Measurements from ENCODE around the gene PYGB. TPM values are rescaled to one million over a fixed set of nuclear protein-coding genes. Genes with fewer than 3 reads are reported as not detected.
"Not testable (repeated sequence)": the region's sequence is repeated elsewhere in the genome, so short reads cannot be mapped to it uniquely, and the experiment has no call there.

The PYGB gene
- total RNA-seq, 1 donor from 2014 or later = 61.1 TPM

GRCh38 chr20:25229486-25230165, 18.3 kb upstream of the PYGB start:
- H3K9me3 ChIP-seq = no peaks in the 10 kb centered on the region
- no peak overlapping the region for H3K27ac ChIP-seq
- intact Hi-C loops (cut with DNase I) = no loop called here
- DNase-seq (no peak), ATAC-seq (no peak)
- H3K36me3 ChIP-seq = peaks cover 5% of the 10 kb centered on the region
- TF ChIP-seq, protein P1, sequence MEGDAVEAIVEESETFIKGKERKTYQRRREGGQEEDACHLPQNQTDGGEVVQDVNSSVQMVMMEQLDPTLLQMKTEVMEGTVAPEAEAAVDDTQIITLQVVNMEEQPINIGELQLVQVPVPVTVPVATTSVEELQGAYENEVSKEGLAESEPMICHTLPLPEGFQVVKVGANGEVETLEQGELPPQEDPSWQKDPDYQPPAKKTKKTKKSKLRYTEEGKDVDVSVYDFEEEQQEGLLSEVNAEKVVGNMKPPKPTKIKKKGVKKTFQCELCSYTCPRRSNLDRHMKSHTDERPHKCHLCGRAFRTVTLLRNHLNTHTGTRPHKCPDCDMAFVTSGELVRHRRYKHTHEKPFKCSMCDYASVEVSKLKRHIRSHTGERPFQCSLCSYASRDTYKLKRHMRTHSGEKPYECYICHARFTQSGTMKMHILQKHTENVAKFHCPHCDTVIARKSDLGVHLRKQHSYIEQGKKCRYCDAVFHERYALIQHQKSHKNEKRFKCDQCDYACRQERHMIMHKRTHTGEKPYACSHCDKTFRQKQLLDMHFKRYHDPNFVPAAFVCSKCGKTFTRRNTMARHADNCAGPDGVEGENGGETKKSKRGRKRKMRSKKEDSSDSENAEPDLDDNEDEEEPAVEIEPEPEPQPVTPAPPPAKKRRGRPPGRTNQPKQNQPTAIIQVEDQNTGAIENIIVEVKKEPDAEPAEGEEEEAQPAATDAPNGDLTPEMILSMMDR (IDR thresholded peaks at IDR 0.05) = no peak
- H3K4me3 ChIP-seq = no peak overlapping the region
- H3K4me1 ChIP-seq = peaks cover 29% of the 10 kb centered on the region
- H3K27me3 ChIP-seq = no peaks in the 10 kb centered on the region

DNA sequence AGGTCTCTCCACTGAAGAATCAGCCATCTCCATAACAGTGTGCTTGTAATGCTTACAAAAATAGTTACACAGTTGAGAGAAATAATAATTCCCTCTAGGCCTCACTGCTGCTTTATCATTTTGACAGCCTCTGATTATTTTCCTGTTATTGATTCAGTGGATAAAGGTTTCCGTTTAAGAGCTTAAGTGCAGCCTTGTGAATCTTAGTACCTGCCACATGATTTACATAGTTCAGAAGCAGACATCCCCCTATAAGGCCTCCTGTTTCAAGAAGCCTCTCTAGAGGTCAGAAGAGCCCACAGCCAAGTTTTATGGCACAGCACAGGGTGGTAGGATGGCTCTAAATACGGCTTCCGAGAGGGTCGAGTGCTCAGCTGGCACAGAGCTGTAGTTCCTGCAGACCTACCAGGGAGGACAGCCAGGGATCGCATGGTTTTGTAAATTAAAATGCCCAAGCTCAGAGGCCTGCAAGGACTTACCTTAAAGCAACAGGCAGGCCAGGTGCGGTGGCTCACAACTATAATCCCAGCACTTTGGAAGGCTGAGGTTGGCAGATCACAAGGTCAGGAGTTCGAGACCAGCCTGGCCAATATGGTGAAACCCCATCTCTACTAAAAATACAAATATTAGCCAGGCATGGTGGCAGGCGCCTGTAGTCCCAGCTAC, 17.6 kb upstream of the PYGB start:
- Histone ChIP-seq H3K9me3 (no peaks in the 10 kb centered on the region), H3K4me3 (no peak overlapping the region), H3K27me3 (no peaks in the 10 kb centered on the region), H3K4me1 (peaks cover 29% of the 10 kb centered on the region), H3K27ac (no peak overlapping the region), H3K36me3 (peaks cover 4% of the 10 kb centered on the region)
- DNase-seq = no peak
- TF ChIP-seq, protein P1 (IDR thresholded peaks at IDR 0.05) = no peak
- intact Hi-C loops (cut with DNase I) = no loop called here
- ATAC-seq = no peak

DNA sequence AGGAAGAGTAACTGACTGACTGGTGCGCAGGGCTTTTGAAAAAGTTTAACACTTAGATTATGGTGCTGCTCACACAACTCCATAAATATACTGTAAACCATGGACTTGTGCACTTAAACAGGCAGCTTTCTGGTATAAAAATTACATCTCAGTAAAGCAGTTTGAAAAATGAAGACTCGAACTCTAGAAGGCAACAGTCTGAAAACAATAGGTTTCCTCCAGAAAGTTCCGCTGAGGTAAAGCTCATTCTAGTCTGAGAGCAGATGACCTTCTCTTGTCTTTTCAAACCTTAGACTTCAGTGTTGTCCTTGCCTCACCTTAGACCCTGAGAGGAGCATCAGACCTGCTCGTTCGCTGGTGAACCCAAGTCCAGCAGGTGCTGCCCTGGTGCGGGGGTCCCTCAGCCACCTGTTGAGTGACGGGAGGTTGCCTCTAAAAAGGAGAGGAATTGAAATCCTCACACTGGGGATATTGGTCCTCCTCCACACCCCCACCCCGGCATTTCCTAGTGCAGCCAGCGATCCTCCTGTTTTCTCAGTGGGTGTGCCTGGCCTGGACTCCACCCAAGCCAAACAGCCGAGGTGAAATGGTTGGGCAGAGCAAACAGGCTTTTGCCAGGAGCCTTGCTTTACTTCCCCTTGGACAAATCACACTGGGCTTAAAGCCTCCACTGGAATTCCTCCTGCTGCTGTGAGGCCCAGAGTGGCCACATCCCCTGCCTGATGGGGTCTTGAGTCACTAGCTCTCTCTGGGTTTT, 14.7 kb upstream of the PYGB start:
- Histone ChIP-seq H3K4me3 (no peak overlapping the region), H3K27ac (peak overlapping the region; percentile 36), H3K9me3 (no peaks in the 10 kb centered on the region), H3K27me3 (no peaks in the 10 kb centered on the region), H3K36me3 (no peaks in the 10 kb centered on the region), H3K4me1 (peaks cover 17% of the 10 kb centered on the region)
- ATAC-seq (peak; percentile 85), DNase-seq (peak; percentile 86)
- TF ChIP-seq, protein P1 (IDR thresholded peaks at IDR 0.05) = no peak
- intact Hi-C loops (cut with DNase I) = no loop called here

- intact Hi-C loops (cut with DNase I); ATAC-seq; H3K9me3 ChIP-seq; H3K36me3 ChIP-seq; DNase-seq; H3K27me3 ChIP-seq; H3K4me3 ChIP-seq: not testable (repeated sequence)
- Histone ChIP-seq H3K27ac (peak overlapping the region; percentile 37), H3K4me1 (peaks cover 17% of the 10 kb centered on the region)
Measured at GRCh38 chr20:25234009-25234849, 13.7 kb upstream of the PYGB start.

DNA sequence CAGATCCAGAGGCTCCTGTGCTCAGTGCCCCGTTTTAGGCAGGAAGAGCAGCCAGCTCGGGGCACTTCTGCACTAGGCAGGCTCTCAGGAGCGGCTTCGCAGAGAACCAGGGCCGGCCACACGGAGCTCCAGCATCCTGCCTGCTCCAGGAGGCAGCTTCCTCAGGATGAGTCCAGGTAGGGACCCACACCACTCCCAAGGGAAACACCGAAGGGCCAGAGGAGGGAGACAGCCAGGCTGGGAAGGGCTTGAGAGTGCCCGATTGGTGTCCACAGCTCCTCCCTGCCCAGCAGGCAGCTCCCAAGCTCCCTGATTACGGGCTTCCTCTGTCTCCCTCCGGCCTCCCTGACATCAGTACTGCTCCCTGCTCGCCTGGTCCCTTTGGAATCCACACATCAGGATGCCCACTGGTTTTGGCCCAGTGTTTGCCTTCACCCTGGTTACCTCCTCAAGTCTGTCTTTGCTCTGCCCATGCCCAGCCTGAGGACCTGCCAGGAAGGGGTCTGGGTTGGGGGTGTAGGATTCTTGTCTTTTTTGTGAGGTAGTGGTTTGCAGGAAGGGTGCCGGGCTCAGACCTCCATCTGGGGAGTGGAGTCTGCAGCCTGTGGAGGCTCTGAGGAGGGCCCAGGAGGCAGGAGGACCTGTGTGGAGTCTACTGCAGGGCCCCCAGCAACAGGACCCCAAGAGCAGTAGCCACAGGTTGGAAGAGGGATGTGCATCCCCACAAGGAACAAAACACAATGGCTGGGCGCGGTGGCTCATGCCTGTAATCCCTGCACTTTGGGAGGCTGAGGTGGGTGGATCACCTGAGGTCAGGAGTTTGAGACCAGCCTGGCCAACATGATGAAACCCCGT, 11.2 kb upstream of the PYGB start:
- no peak for DNase-seq
- H3K27ac ChIP-seq = no peak overlapping the region

More for the DNA sequence above, 11.2 kb upstream of the PYGB start:
- H3K9me3 ChIP-seq = no peaks in the 10 kb centered on the region
- peaks cover 9% of the 10 kb centered on the region for H3K4me1 ChIP-seq
- H3K4me3 ChIP-seq = no peak overlapping the region
- intact Hi-C loops (cut with DNase I) = no loop called here
- TF ChIP-seq, protein P1 (IDR thresholded peaks at IDR 0.05) = no peak
- no peaks in the 10 kb centered on the region for H3K27me3 ChIP-seq
- no peaks in the 10 kb centered on the region for H3K36me3 ChIP-seq
- no peak for ATAC-seq
